K562 (cell line): ENCODE measurements around the gene MED15. TPM values are rescaled to one million over a fixed set of nuclear protein-coding genes. Genes with fewer than 3 reads are reported as not detected.

Experiments used
- ATAC-seq: fragments of 200-7000 bp; cut with Tn5 transposase; 3 replicates; pipeline ENCODE4 v1.9.1; 2020; ENCODE audit warnings: moderate library complexity
- BruUV-seq: library from RNA; stranded (reverse); fragments of 400-500 nt; replicated peaks from 2 replicates; lab custom pipeline; 2021; lab: Mats Ljungman, UMichigan
- CTCF ChIA-PET: fragments of 300-600 bp; formaldehyde crosslinking; extraction: SDS; loops from one replicate; lab custom pipeline; 2021; ENCODE audit warnings: low intra/inter-chr PET ratio; lab: Yijun Ruan, JAX
- POLR2A ChIA-PET: fragments of 300-600, 350-650 bp; sonication (Branson Sonifier 250); formaldehyde crosslinking; extraction: SDS; loops from one replicate; lab custom pipeline; 2021; ENCODE audit warnings: antibody characterized with exemption, inconsistent platforms; lab: Yijun Ruan, JAX
- DNase-seq, 4 experiments: peaks; one replicate each; pipeline versions ENCODE4 v3.0.0 to v3.0.0-alpha.2; 2011 to 2018; ENCODE audit warnings: low spot score in 3 of 4, mixed read lengths in 3 of 4; ENCODE audit errors: extremely low read depth in 1 of 4
- FAIRE-seq: peaks from 2 replicates; lab custom pipeline; 2011; peaks lifted over from hg19 to GRCh38; lab: Jason Lieb, UNC
- H2AFZ ChIP-seq: 2 replicates; pipeline ENCODE4 v1.6.0; 2011; ENCODE audit warnings: low read depth, low read length, control low read depth, inconsistent platforms
- H3K27ac ChIP-seq: fragments of 200-600 bp; 3 replicates; pipeline ENCODE4 v1.8.0; 2011; ENCODE audit warnings: low read depth, mild to moderate bottlenecking, control low read depth, inconsistent platforms, low read length, moderate library complexity, mixed read lengths; ENCODE audit errors: extremely low read depth
- H3K27me3 ChIP-seq, 2 experiments: fragments of 300-600 bp in 1 of 2; 2 replicates in 1 of 2; 3 replicates in 1 of 2; pipeline versions ENCODE4 v1.6.0 to v1.8.0; 2011; ENCODE audit warnings: inconsistent platforms in 2 of 2, low read length in 2 of 2, mild to moderate bottlenecking in 1 of 2, mixed read lengths in 1 of 2, moderate library complexity in 1 of 2; ENCODE audit not compliant: control insufficient read depth in 2 of 2, insufficient read depth in 2 of 2
- H3K36me3 ChIP-seq: fragments of 300-600 bp; 3 replicates; pipeline ENCODE4 v1.8.0; 2011; ENCODE audit warnings: mild to moderate bottlenecking, low read length, inconsistent platforms; ENCODE audit not compliant: control insufficient read depth, insufficient read depth
- H3K4me1 ChIP-seq, 2 experiments: fragments of 200-600 bp in 1 of 2; replicated peaks in 1 of 2; 2 replicates in 1 of 2; 3 replicates in 1 of 2; pipeline versions ENCODE4 v1.5.1 to v1.8.0; 2011; ENCODE audit warnings: inconsistent platforms in 2 of 2, low read length in 2 of 2, mild to moderate bottlenecking in 1 of 2, mixed read lengths in 1 of 2, moderate library complexity in 1 of 2; ENCODE audit not compliant: control insufficient read depth in 2 of 2, insufficient read depth in 2 of 2
- H3K4me2 ChIP-seq: 2 replicates; pipeline ENCODE4 v1.6.1; 2011; ENCODE audit warnings: low read length, control low read depth, inconsistent platforms, mixed read lengths; ENCODE audit not compliant: insufficient read depth
- H3K4me3 ChIP-seq: fragments of 200-600 bp; sonication (generic), shearing (Covaris generic); 2 replicates; pipeline ENCODE4 v1.5.1; 2016; ENCODE audit warnings: control low read depth, inconsistent platforms
- H3K79me2 ChIP-seq: fragments of 200-600 bp; 3 replicates; pipeline ENCODE4 v1.8.0; 2011; ENCODE audit warnings: low read length, inconsistent platforms; ENCODE audit not compliant: control insufficient read depth, insufficient read depth
- H3K9ac ChIP-seq, 2 experiments: 2 replicates each; pipeline versions ENCODE4 v1.6.0 to v1.6.1; 2011; ENCODE audit warnings: low read depth in 2 of 2, low read length in 2 of 2, control low read depth in 1 of 2, inconsistent platforms in 1 of 2, mild to moderate bottlenecking in 1 of 2, mixed read lengths in 1 of 2; ENCODE audit not compliant: insufficient read depth in 1 of 2
- H3K9me1 ChIP-seq: one replicate; pipeline ENCODE4 v1.6.0; 2011; ENCODE audit warnings: inconsistent platforms, mild to moderate bottlenecking, low read length, moderate library complexity; ENCODE audit not compliant: control insufficient read depth, insufficient read depth
- H3K9me3 ChIP-seq: replicated peaks from 2 replicates; pipeline ENCODE4 v1.5.1; 2011; ENCODE audit warnings: low read depth, low read length, inconsistent platforms; ENCODE audit not compliant: control insufficient read depth, insufficient read depth
- H4K20me1 ChIP-seq: replicated peaks from 2 replicates; pipeline ENCODE4 v1.6.1; 2011; ENCODE audit warnings: low read length, inconsistent platforms, mixed read lengths; ENCODE audit not compliant: control insufficient read depth, insufficient read depth
- MTA2 ChIP-seq: fragments of 450-650 bp; IDR thresholded peaks from 2 replicates; pipeline ENCODE4 v1.6.1; 2016; ENCODE audit warnings: low read depth
- RB1 ChIP-seq: fragments of 450-650 bp; IDR thresholded peaks from 2 replicates; pipeline ENCODE4 v1.6.1; 2017; ENCODE audit warnings: low read depth, mild to moderate bottlenecking
- ZBTB8A ChIP-seq: fragments of 450-650 bp; IDR thresholded peaks from 2 replicates; pipeline ENCODE4 v1.6.1; 2018; ENCODE audit warnings: mild to moderate bottlenecking, moderate library complexity; ENCODE audit not compliant: partially characterized antibody
- ZKSCAN3 ChIP-seq: fragments of 250-450 bp; sonication (Bioruptor Pico); IDR thresholded peaks from 2 replicates; pipeline ENCODE4 v1.4.0; 2020
- ZSCAN32 ChIP-seq: fragments of 450-650 bp; formaldehyde crosslinking; IDR thresholded peaks from 2 replicates; pipeline ENCODE4 v1.4.0; 2020; ENCODE audit warnings: mild to moderate bottlenecking, moderate library complexity
- in situ Hi-C: fragments of 300-500 bp; cut with MboI; formaldehyde crosslinking; loops from 4 replicates; pipeline ENCODE4 v1.15.0; 2018; ENCODE audit warnings: inconsistent platforms, mixed read lengths
- intact Hi-C: fragments of 100-400 bp; cut with micrococcal nuclease; formaldehyde crosslinking; loops from 2 replicates; pipeline ENCODE4 v1.14.2; 2022
- polyA plus RNA-seq, 8 experiments: library from polyadenylated mRNA; depleted of rRNA in 4 of 8; stranded (reverse) in 5 of 8; unstranded in 3 of 8; fragments of >200 nt; fragmentation: Nextera tagmentation in 2 of 8; fragmentation: Illumina TruSeq in 1 of 8; extraction: Ambion mirVana in 2 of 8; extraction: Trizol in 1 of 8; gene quantifications; 2 replicates each; pipeline versions ENCODE4 v1.2.1 to v1.2.3, GENCODE V29; 2011 to 2014; ENCODE audit warnings: inconsistent platforms in 1 of 8, missing spikeins in 1 of 8
- total RNA-seq, 7 experiments: library from RNA; depleted of rRNA in 6 of 7; stranded (reverse); fragments of >200 nt in 6 of 7; fragmentation: Illumina TruSeq in 2 of 7; extraction: Trizol in 2 of 7; gene quantifications; 2 replicates each; pipeline versions ENCODE4 v1.2.1 to v1.2.3, GENCODE V29; 2011 to 2021; ENCODE audit warnings: low replicate concordance in 1 of 7
- TF ChIP-seq, protein P1 (sequence below): sonication (generic); formaldehyde crosslinking; IDR thresholded peaks from 2 replicates; pipeline ENCODE4 v1.8.0; 2022; ENCODE audit warnings: mild to moderate bottlenecking, missing genetic modification reagents

Gene MED15
- total and polyA plus RNA-seq, 9 of the 15 experiments (the other 6 are each of a cell fraction or from before 2014, with no cell fraction given), result 4.0 to 271 (median 60.1) TPM

DNA sequence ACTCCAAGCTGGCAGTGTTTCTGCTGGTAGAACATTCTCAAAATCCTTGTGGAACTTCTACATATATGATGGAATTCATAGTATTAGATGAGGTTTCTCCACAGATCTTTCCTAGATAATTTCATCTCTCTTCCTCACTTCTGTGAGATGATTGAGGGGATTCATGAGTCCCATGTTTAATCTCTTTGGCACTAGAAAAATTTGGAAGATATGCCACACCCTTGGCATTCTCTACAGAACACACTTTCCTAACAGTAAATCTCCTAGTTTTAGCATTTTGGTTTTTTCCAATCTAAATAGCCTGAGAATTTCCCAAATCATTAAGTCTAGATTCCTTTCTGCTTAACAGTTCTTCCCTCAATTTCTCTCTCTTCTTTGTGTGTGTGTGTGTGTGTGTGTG is 35.3 kb downstream of the MED15 start:
- no peak overlapping the region for H3K27ac ChIP-seq
- POLR2A ChIA-PET, result interaction anchor here (0.8 to 68.9 kb wide), 4 partner anchors 9 to 23 kb away, joined by 3 to 1693 read pairs (median 12); partner anchors contain the start of gene MED15
- no peak for TF ChIP-seq ZKSCAN3 (CRISPR knock-in tag)
- TF ChIP-seq ZBTB8A, result no peak
- no peak for TF ChIP-seq ZSCAN32 (CRISPR knock-in tag)
- TF ChIP-seq, protein P1, sequence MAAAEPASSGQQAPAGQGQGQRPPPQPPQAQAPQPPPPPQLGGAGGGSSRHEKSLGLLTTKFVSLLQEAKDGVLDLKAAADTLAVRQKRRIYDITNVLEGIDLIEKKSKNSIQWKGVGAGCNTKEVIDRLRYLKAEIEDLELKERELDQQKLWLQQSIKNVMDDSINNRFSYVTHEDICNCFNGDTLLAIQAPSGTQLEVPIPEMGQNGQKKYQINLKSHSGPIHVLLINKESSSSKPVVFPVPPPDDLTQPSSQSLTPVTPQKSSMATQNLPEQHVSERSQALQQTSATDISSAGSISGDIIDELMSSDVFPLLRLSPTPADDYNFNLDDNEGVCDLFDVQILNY, result no peak
- TF ChIP-seq RB1, result no peak
- no peak for TF ChIP-seq MTA2
- TF ChIP-seq, all 486 proteins: peak for 0
- intact Hi-C loops (loop anchor here (5.0 kb wide), 1 partner anchor 35 kb away; the partner anchor contains the start of gene MED15), in situ Hi-C loops (no loop called here)
- H2AFZ ChIP-seq, result no peak overlapping the region
- H3K36me3 ChIP-seq, result peaks cover 72% of the 10 kb centered on the region
- H3K9me1 ChIP-seq, result peaks cover 4% of the 10 kb centered on the region
- no peak overlapping the region for H3K4me2 ChIP-seq
- CTCF ChIA-PET, result no interaction called here
- H3K9me3 ChIP-seq, result no peaks in the 10 kb centered on the region
- peaks cover 17 to 20% of the 10 kb centered on the region in 2 experiments for H3K4me1 ChIP-seq
- H3K79me2 ChIP-seq, result peaks cover 47% of the 10 kb centered on the region
- DNase-seq (no peak), ATAC-seq (no peak), FAIRE-seq (no peak)
- H4K20me1 ChIP-seq, result peaks cover 17% of the 10 kb centered on the region
- no peak overlapping the region for H3K4me3 ChIP-seq
- no peaks in the 10 kb centered on the region for H3K27me3 ChIP-seq
- BruUV-seq, result no TSS peak
- no peak overlapping the region for H3K9ac ChIP-seq
